HFF-Myc (cell line): ENCODE data around the gene RELB.
"Not testable (repeated sequence)": the region's sequence is repeated elsewhere in the genome, so short reads cannot be mapped to it uniquely, and the experiment has no call there.

ENCODE experiments used
- DNase-seq: peaks from one replicate; pipeline ENCODE4 v3.0.0-alpha.2; 2011; ENCODE audit warnings: low read depth; ENCODE audit errors: extremely low read depth
- H3K4me3 ChIP-seq: replicated peaks from 2 replicates; pipeline ENCODE4 v1.5.1; 2011; ENCODE audit warnings: low read depth, mild to moderate bottlenecking, control low read depth, low read length
- CTCF ChIP-seq: IDR thresholded peaks from 2 replicates; pipeline ENCODE4 v1.5.1; 2012; ENCODE audit warnings: mild to moderate bottlenecking, low read depth, low read length, control low read depth; ENCODE audit errors: missing control alignments

The RELB gene

GRCh38 chr19:44992336-44993163, 8.7 kb upstream of the RELB start:
- DNase-seq: no peak
- TF ChIP-seq CTCF: no peak
- H3K4me3 ChIP-seq: no peak overlapping the region

DNA sequence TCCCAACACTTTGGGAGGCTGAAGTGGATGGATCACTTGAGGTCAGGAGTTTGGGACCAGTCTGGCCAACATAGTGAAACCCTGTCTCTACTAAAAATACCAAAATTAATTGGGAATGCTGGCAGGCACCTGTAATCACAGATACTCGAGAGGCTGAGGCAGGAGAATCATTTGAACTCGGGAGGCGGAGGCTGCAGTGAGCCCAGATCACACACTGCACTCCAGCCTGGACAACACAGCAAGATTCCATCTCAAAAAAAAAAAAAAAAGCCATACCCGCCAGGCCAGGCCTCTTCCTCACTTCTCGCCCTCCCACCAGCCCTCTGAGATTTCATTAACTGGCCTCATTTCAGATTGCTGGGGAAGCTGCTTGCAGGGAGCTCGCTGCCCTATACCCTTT, 7.7 kb upstream of the RELB start:
- TF ChIP-seq CTCF: no peak
- no peak for DNase-seq
- no peak overlapping the region for H3K4me3 ChIP-seq

- H3K4me3 ChIP-seq: no peak overlapping the region
- no peak for TF ChIP-seq CTCF
- DNase-seq: no peak
Observed at GRCh38 chr19:44993926-44994537, 7.2 kb upstream of the RELB start.

- TF ChIP-seq CTCF: no peak
- no peak overlapping the region for H3K4me3 ChIP-seq
Observed at GRCh38 chr19:44998025-44998424, 3.2 kb upstream of the RELB start.

DNA sequence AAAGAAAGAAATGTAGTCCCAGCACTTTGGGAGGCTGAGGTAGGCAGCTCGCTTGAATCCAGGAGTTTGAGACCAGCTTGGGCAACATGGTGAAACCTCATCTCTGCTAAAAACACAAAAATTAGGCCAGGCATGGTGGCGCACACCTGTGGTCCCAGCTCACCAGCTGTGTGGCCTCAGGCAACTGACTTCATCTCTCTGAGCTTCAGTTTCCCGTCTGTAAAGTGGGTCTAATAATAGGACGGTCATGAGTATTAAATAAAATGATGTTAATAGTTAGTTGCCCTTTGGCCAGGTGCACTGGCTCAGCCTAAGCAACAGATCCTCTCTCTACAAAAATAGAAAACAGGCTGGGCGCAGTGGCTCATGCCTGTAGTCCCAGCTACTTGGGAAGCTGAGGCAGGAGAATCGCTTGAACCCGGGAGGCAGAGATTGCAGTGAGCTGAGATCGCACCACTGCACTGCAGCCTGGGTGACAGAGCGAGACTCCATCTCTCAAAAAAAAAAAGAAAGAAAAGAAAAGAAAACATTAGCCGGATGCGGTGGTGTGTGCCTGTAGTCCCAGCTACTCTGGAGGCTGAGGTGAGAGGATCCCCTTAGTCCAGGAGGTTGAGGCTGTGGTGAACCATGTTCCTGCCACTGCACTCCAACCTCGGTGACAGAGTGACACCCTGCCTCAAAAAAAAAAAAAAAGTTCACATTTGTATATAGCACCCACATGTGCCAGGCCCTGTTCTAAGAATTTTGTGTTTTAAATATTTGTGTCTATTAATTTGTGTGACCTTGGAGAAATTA, 1.9 kb upstream of the RELB start:
- not testable (repeated sequence) for DNase-seq, H3K4me3 ChIP-seq

More at GRCh38 chr19:44998025-44998424, 3.2 kb upstream of the RELB start:
- no peak for DNase-seq

DNA sequence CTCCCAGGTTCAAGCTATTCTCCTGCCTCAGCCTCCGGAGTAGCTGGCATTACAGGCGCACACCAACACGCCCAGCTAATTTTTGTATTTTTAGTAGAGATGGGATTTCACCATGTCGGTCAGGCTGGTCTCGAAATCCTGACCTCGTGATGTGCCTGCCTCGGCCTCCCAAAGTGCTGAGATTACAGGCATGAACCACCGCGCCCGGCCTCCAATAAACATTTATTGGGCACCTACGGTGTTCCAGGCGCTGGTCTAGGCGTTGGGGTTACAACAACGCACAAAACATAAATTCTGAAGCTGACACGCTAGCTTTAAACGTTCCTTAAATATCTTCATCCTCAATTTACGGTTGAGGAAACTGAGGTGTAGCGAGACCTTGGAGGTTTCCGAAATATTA, 599 bp upstream of the RELB start:
- DNase-seq: not testable (repeated sequence)
- H3K4me3 ChIP-seq: peak overlapping the region; percentile 22; the same call in 1 of the 2 replicates

- no peak for TF ChIP-seq CTCF
- H3K4me3 ChIP-seq: no peak overlapping the region
- no peak for DNase-seq
Observed at GRCh38 chr19:45003485-45003884, 2.2 kb downstream of the RELB start.
